ENCODE data around the gene GGN. TPM values are rescaled to one million over a fixed set of nuclear protein-coding genes. Genes with fewer than 3 reads are reported as not detected.

GGN gene
- total RNA-seq, 1 experiment from 2014 or later: 0.73 TPM

DNA sequence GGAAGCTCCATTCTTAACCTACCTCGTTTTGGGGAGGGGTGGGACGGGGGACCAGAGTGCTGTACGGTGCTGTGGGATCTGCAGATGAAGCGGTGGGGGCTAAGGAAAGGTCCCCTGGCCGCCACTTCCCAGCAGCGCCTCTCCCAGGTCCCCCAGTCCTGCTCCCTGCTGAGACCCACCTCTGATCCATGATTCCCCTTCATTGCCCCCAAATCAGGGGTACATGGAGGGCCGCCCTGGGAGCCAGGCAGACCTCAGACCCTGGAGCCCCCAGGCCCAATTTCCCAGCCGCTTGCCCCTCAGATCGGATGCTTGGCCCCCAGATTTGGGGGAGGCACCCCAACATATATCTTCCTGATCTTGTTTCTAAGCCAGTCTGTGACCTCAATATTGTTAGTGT lies 11.2 kb upstream of the GGN start:
- intact Hi-C loops (cut with micrococcal nuclease): no loop called here
- no TSS peak for BruUV-seq (replicated peaks)
- Histone ChIP-seq H4K20me1 (ENCODE audit: low read length) (no peaks in the 10 kb centered on the region), H3K27me3 (ENCODE audit: low read length) (no peaks in the 10 kb centered on the region), H3K79me2 (ENCODE audit: low read length) (0 out of 2 replicates have a peak, but pooled peaks cover 2% of the 10 kb centered on the region), H2AFZ (ENCODE audit: low read length) (no peak overlapping the region), H3K4me1 (ENCODE audit: insufficient read depth, low read length) (peaks cover 8% of the 10 kb centered on the region; the same call in 1 of the 2 replicates), H3K9ac (ENCODE audit: low read length) (no peak overlapping the region), H3F3A (ENCODE audit: low read length, unreplicated experiment) (no peaks in the 10 kb centered on the region), H3K4me3 (ENCODE audit: low read length) (no peak overlapping the region), H3K9me2 (replicated peaks; ENCODE audit: low read length) (no peaks in the 10 kb centered on the region), H3K4me2 (ENCODE audit: low read length) (no peak overlapping the region), H3K9me3 (ENCODE audit: low read length) (no peaks in the 10 kb centered on the region), H3K36me3 (ENCODE audit: low read depth, low read length) (no peaks in the 10 kb centered on the region), H3K27ac (ENCODE audit: low read length) (no peak overlapping the region)
- ChIA-PET POLR2A (ENCODE audit: unreplicated experiment) (no interaction called here), CTCF (no interaction called here)
- ATAC-seq (no peak), DNase-seq (no peak)
- TF ChIP-seq EZH2 (IDR thresholded peaks at IDR 0.05; ENCODE audit: low read length, unreplicated experiment): no peak
- TF ChIP-seq EZH2phosphoT487 (IDR thresholded peaks at IDR 0.05; ENCODE audit: borderline replicate concordance, low read length): no peak
- TF ChIP-seq, protein P1, sequence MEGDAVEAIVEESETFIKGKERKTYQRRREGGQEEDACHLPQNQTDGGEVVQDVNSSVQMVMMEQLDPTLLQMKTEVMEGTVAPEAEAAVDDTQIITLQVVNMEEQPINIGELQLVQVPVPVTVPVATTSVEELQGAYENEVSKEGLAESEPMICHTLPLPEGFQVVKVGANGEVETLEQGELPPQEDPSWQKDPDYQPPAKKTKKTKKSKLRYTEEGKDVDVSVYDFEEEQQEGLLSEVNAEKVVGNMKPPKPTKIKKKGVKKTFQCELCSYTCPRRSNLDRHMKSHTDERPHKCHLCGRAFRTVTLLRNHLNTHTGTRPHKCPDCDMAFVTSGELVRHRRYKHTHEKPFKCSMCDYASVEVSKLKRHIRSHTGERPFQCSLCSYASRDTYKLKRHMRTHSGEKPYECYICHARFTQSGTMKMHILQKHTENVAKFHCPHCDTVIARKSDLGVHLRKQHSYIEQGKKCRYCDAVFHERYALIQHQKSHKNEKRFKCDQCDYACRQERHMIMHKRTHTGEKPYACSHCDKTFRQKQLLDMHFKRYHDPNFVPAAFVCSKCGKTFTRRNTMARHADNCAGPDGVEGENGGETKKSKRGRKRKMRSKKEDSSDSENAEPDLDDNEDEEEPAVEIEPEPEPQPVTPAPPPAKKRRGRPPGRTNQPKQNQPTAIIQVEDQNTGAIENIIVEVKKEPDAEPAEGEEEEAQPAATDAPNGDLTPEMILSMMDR (conservative IDR thresholded peaks at IDR 0.05; ENCODE audit: low read depth, low read length): no peak

DNA sequence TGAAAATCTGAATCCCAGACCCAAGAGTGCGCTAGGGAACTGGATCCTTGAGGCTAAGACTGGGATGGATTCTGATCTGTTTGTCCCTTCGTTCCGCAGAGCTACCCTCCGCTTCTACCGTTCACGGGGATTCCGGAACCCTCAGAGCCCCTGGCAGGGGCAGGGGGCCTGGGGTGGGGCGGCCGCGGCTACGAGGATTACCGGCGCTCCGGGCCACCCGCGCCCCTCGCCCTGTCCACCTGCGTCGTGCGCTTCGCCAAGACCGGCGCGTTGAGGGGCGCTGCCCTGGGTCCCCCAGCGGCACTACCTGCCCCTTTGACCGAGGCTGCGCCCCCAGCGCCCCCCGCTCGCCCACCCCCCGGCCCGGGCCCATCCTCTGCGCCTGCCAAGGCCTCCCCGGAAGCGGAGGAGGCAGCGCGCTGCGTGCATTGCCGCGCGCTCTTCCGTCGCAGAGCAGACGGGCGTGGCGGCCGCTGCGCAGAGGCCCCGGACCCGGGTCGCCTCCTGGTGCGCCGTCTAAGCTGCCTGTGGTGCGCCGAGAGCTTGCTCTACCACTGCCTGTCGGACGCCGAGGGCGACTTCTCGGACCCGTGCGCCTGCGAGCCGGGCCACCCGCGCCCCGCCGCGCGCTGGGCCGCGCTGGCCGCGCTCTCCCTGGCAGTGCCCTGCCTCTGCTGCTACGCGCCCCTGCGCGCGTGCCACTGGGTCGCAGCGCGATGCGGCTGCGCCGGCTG lies 7.7 kb upstream of the GGN start:
- no peaks in the 10 kb centered on the region for H3K36me3 ChIP-seq (ENCODE audit: low read depth, low read length)
- ATAC-seq (no peak), DNase-seq (no peak)
- H3F3A ChIP-seq (ENCODE audit: low read length, unreplicated experiment): no peaks in the 10 kb centered on the region
- POLR2A ChIA-PET (ENCODE audit: unreplicated experiment): no interaction called here
- BruUV-seq (replicated peaks): no TSS peak
- no peaks in the 10 kb centered on the region for H3K79me2 ChIP-seq (ENCODE audit: low read length)
- no peak overlapping the region for H3K4me3 ChIP-seq (ENCODE audit: low read length)
- no peaks in the 10 kb centered on the region for H3K27me3 ChIP-seq (ENCODE audit: low read length)
- TF ChIP-seq EZH2 (IDR thresholded peaks at IDR 0.05; ENCODE audit: low read length, unreplicated experiment) (no peak), EZH2phosphoT487 (IDR thresholded peaks at IDR 0.05; ENCODE audit: borderline replicate concordance, low read length) (no peak)
- TF ChIP-seq, protein P1 (conservative IDR thresholded peaks at IDR 0.05; ENCODE audit: low read depth, low read length): no peak
- no peaks in the 10 kb centered on the region for H4K20me1 ChIP-seq (ENCODE audit: low read length)
- no peaks in the 10 kb centered on the region for H3K9me3 ChIP-seq (ENCODE audit: low read length)
- CTCF ChIA-PET: no interaction called here
- no peak overlapping the region for H3K27ac ChIP-seq (ENCODE audit: low read length)
- no peak overlapping the region for H3K9ac ChIP-seq (ENCODE audit: low read length)
- no peak overlapping the region for H2AFZ ChIP-seq (ENCODE audit: low read length)
- intact Hi-C loops (cut with micrococcal nuclease): no loop called here
- no peaks in the 10 kb centered on the region for H3K4me1 ChIP-seq (ENCODE audit: insufficient read depth, low read length)
- no peak overlapping the region for H3K4me2 ChIP-seq (ENCODE audit: low read length)
- no peaks in the 10 kb centered on the region for H3K9me2 ChIP-seq (replicated peaks; ENCODE audit: low read length)

DNA sequence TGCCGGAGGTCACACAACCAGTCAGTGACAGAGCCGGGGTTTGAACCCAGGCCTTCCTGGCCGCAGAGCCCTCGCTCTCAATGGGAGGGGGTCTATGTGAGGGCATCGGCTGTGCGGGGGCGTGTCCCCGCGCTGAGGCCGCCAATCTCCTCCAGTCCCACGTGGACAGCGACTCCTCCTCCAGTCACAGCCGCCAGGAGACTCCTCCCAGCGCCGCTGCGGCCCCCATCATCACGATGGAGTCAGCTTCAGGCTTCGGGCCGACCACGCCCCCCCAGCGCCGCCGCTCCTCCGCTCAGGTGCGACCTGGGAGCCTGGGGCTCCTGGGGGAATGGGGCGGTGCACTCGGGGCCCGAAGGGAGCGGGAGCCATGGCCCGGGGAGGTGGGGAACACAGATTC lies 6.7 kb upstream of the GGN start:
- no peak for DNase-seq
- H3K9me2 ChIP-seq (replicated peaks; ENCODE audit: low read length): no peaks in the 10 kb centered on the region
- H3K9ac ChIP-seq (ENCODE audit: low read length): no peak overlapping the region
- no peak for ATAC-seq
- CTCF ChIA-PET: no interaction called here
- H3K4me1 ChIP-seq (ENCODE audit: insufficient read depth, low read length): 0 out of 2 replicates have a peak, but pooled peaks cover 3% of the 10 kb centered on the region
- TF ChIP-seq, protein P1 (conservative IDR thresholded peaks at IDR 0.05; ENCODE audit: low read depth, low read length): no peak
- TF ChIP-seq EZH2 (IDR thresholded peaks at IDR 0.05; ENCODE audit: low read length, unreplicated experiment) (no peak), EZH2phosphoT487 (IDR thresholded peaks at IDR 0.05; ENCODE audit: borderline replicate concordance, low read length) (no peak)
- no peaks in the 10 kb centered on the region for H3F3A ChIP-seq (ENCODE audit: low read length, unreplicated experiment)
- H3K4me3 ChIP-seq (ENCODE audit: low read length): no peak overlapping the region
- H2AFZ ChIP-seq (ENCODE audit: low read length): no peak overlapping the region
- H3K27me3 ChIP-seq (ENCODE audit: low read length): no peaks in the 10 kb centered on the region
- H3K27ac ChIP-seq (ENCODE audit: low read length): no peak overlapping the region
- no peaks in the 10 kb centered on the region for H3K36me3 ChIP-seq (ENCODE audit: low read depth, low read length)
- no peak overlapping the region for H3K4me2 ChIP-seq (ENCODE audit: low read length)
- H4K20me1 ChIP-seq (ENCODE audit: low read length): no peaks in the 10 kb centered on the region
- H3K9me3 ChIP-seq (ENCODE audit: low read length): no peaks in the 10 kb centered on the region
- no TSS peak for BruUV-seq (replicated peaks)
- intact Hi-C loops (cut with micrococcal nuclease): no loop called here
- POLR2A ChIA-PET (ENCODE audit: unreplicated experiment): no interaction called here
- H3K79me2 ChIP-seq (ENCODE audit: low read length): no peaks in the 10 kb centered on the region

Measured in PC-3 (cell line).